Mesenchymal stem cell (in vitro differentiated cells and primary cell): ENCODE data around the gene TSPAN11.

ENCODE experiments used
- DNase-seq: peaks from one replicate; pipeline ENCODE4 v3.0.0-alpha.2; 2013
- H2AFZ ChIP-seq: one replicate; pipeline ENCODE4 v1.6.1; 2013; ENCODE audit warnings: low read depth, mild to moderate bottlenecking, control low read depth, inconsistent platforms, low read length, moderate library complexity
- H2AK5ac ChIP-seq: 2 replicates; pipeline ENCODE4 v1.6.1; 2013; ENCODE audit warnings: low read length, moderate library complexity, mild to moderate bottlenecking, inconsistent platforms; ENCODE audit not compliant: severe bottlenecking
- H2BK120ac ChIP-seq: one replicate; pipeline ENCODE4 v1.6.1; 2013; ENCODE audit warnings: low read depth, mild to moderate bottlenecking, inconsistent platforms, low read length, moderate library complexity
- H2BK12ac ChIP-seq, 2 experiments: one replicate each; pipeline ENCODE4 v1.6.1; 2013; ENCODE audit warnings: inconsistent platforms in 2 of 2, low read length in 2 of 2, mild to moderate bottlenecking in 2 of 2, moderate library complexity in 2 of 2, control low read depth in 1 of 2
- H2BK15ac ChIP-seq: one replicate; pipeline ENCODE4 v1.6.1; 2013; ENCODE audit warnings: mild to moderate bottlenecking, low read depth, inconsistent platforms; ENCODE audit not compliant: poor library complexity, severe bottlenecking
- H2BK5ac ChIP-seq: 2 replicates; pipeline ENCODE4 v1.6.1; 2013; ENCODE audit warnings: low read depth, mild to moderate bottlenecking, low read length, control low read depth, inconsistent platforms; ENCODE audit not compliant: poor library complexity, severe bottlenecking
- H3K14ac ChIP-seq, 2 experiments: one replicate each; pipeline ENCODE4 v1.6.1; 2013; ENCODE audit warnings: inconsistent platforms in 2 of 2, low read length in 2 of 2, control low read depth in 1 of 2, mild to moderate bottlenecking in 1 of 2, moderate library complexity in 1 of 2
- H3K18ac ChIP-seq, 2 experiments: one replicate each; pipeline ENCODE4 v1.6.1; 2013; ENCODE audit warnings: inconsistent platforms in 2 of 2, low read length in 2 of 2, control low read depth in 1 of 2, low read depth in 1 of 2, mild to moderate bottlenecking in 1 of 2
- H3K23ac ChIP-seq, 2 experiments: one replicate each; pipeline ENCODE4 v1.6.1; 2013; ENCODE audit warnings: inconsistent platforms in 2 of 2, low read length in 2 of 2, mild to moderate bottlenecking in 2 of 2, moderate library complexity in 2 of 2, control low read depth in 1 of 2
- H3K27ac ChIP-seq: 2 replicates; pipeline ENCODE4 v1.5.1; 2013; ENCODE audit warnings: mild to moderate bottlenecking, moderate library complexity, low read length, control low read depth, inconsistent platforms; ENCODE audit not compliant: poor library complexity, severe bottlenecking
- H3K27me3 ChIP-seq, 2 experiments: 2 replicates each; pipeline versions ENCODE4 v1.6.1 to v1.7.0; 2013; ENCODE audit warnings: low read length in 2 of 2, mild to moderate bottlenecking in 2 of 2, moderate library complexity in 2 of 2, control low read depth in 1 of 2, inconsistent platforms in 1 of 2; ENCODE audit not compliant: control insufficient read depth in 1 of 2, insufficient read depth in 1 of 2
- H3K36me3 ChIP-seq, 2 experiments: 2 replicates each; pipeline versions ENCODE4 v1.6.1 to v1.7.0; 2013; ENCODE audit warnings: low read length in 2 of 2, control low read depth in 1 of 2, inconsistent platforms in 1 of 2, low read depth in 1 of 2, mild to moderate bottlenecking in 1 of 2; ENCODE audit not compliant: insufficient read depth in 2 of 2, control insufficient read depth in 1 of 2
- H3K4ac ChIP-seq, 2 experiments: one replicate each; pipeline ENCODE4 v1.6.1; 2013; ENCODE audit warnings: inconsistent platforms in 2 of 2, low read length in 2 of 2, mild to moderate bottlenecking in 2 of 2, moderate library complexity in 2 of 2, control low read depth in 1 of 2, low read depth in 1 of 2
- H3K4me1 ChIP-seq: 2 replicates; pipeline ENCODE4 v1.6.1; 2013; ENCODE audit warnings: low read depth, low read length, control low read depth; ENCODE audit not compliant: control insufficient read depth, insufficient read depth
- H3K4me2 ChIP-seq: 2 replicates; pipeline ENCODE4 v1.6.1; 2013; ENCODE audit warnings: low read length, mild to moderate bottlenecking, inconsistent platforms; ENCODE audit not compliant: poor library complexity, severe bottlenecking
- H3K4me3 ChIP-seq, 2 experiments: 2 replicates each; pipeline versions ENCODE4 v1.5.1 to v1.7.0; 2013; ENCODE audit warnings: low read length in 2 of 2, mild to moderate bottlenecking in 2 of 2, control low read depth in 1 of 2, low read depth in 1 of 2; ENCODE audit not compliant: insufficient read depth in 1 of 2
- H3K79me1 ChIP-seq: replicated peaks from 2 replicates; pipeline ENCODE4 v1.6.1; 2013; ENCODE audit warnings: mild to moderate bottlenecking, control low read depth, low read length, inconsistent platforms; ENCODE audit not compliant: poor library complexity, severe bottlenecking
- H3K9ac ChIP-seq: 2 replicates; pipeline ENCODE4 v1.7.0; 2013; ENCODE audit warnings: mild to moderate bottlenecking, low read length, moderate library complexity
- H3K9me3 ChIP-seq: 2 replicates; pipeline ENCODE4 v1.7.0; 2013; ENCODE audit warnings: mild to moderate bottlenecking, low read length; ENCODE audit not compliant: control insufficient read depth
- H4K8ac ChIP-seq: one replicate; pipeline ENCODE4 v1.6.1; 2013; ENCODE audit warnings: inconsistent platforms, mild to moderate bottlenecking, low read length, moderate library complexity
- H4K91ac ChIP-seq: one replicate; pipeline ENCODE4 v1.6.1; 2013; ENCODE audit warnings: mild to moderate bottlenecking, low read length, inconsistent platforms
- WGBS: methylation state at CpG from one replicate; pipeline ENCODE4 v1.1.7; 2013; ENCODE audit warnings: mixed read lengths; 5-methylcytosine and 5-hydroxymethylcytosine counted together

The TSPAN11 gene

GRCh38 chr12:31017535-31017934 is 91.0 kb downstream of the TSPAN11 start:
- Histone ChIP-seq H2AFZ (no peak overlapping the region), H3K4me2 (no peak overlapping the region), H3K4ac (no peak overlapping the region), H4K8ac (no peak overlapping the region), H2BK12ac (no peak overlapping the region), H3K36me3 (no peaks in the 10 kb centered on the region), H2BK5ac (no peak overlapping the region), H3K4me1 (no peaks in the 10 kb centered on the region), H3K4me3 (no peak overlapping the region), H3K18ac (no peak overlapping the region), H2BK15ac (no peak overlapping the region), H3K9me3 (no peaks in the 10 kb centered on the region), H3K9ac (no peak overlapping the region), H2AK5ac (no peak overlapping the region), H3K14ac (peak overlapping the region in 1 of 2 experiments; percentile 73), H3K27me3 (peaks cover 0 to 17% of the 10 kb centered on the region in 2 experiments), H3K23ac (no peak overlapping the region), H3K79me1 (no peaks in the 10 kb centered on the region), H2BK120ac (no peak overlapping the region), H3K27ac (no peak overlapping the region), H4K91ac (no peak overlapping the region)
- 59% methylated on average over 2 of the region's 4 CpGs for WGBS
- DNase-seq = no peak

GRCh38 chr12:31018106-31018789 is 91.7 kb downstream of the TSPAN11 start:
- H2BK15ac ChIP-seq = no peak overlapping the region
- no peak for DNase-seq
- H4K91ac ChIP-seq = no peak overlapping the region
- H2AK5ac ChIP-seq = no peak overlapping the region
- peaks cover 0 to 21% of the 10 kb centered on the region in 2 experiments for H3K27me3 ChIP-seq
- H3K9ac ChIP-seq = no peak overlapping the region
- H2BK12ac ChIP-seq = no peak overlapping the region
- 100% methylated on average over 3 of the region's 3 CpGs for WGBS
- H3K79me1 ChIP-seq = no peaks in the 10 kb centered on the region
- H3K4me3 ChIP-seq = no peak overlapping the region
- H2BK120ac ChIP-seq = no peak overlapping the region
- no peaks in the 10 kb centered on the region for H3K36me3 ChIP-seq
- H2BK5ac ChIP-seq = no peak overlapping the region
- no peak overlapping the region for H3K14ac ChIP-seq
- no peak overlapping the region for H3K23ac ChIP-seq
- no peak overlapping the region for H3K4ac ChIP-seq
- H3K27ac ChIP-seq = no peak overlapping the region
- no peak overlapping the region for H4K8ac ChIP-seq
- no peak overlapping the region for H2AFZ ChIP-seq
- H3K9me3 ChIP-seq = no peaks in the 10 kb centered on the region
- H3K4me1 ChIP-seq = no peaks in the 10 kb centered on the region
- H3K4me2 ChIP-seq = no peak overlapping the region
- H3K18ac ChIP-seq = peak overlapping the region in 1 of 2 experiments; percentile 46

- H3K79me1 ChIP-seq = no peaks in the 10 kb centered on the region
- no peak overlapping the region for H2BK12ac ChIP-seq
- no peak overlapping the region for H3K18ac ChIP-seq
- H4K8ac ChIP-seq = no peak overlapping the region
- H3K14ac ChIP-seq = no peak overlapping the region
- H3K4me2 ChIP-seq = no peak overlapping the region
- DNase-seq = no peak
- H2BK5ac ChIP-seq = no peak overlapping the region
- H3K4ac ChIP-seq = no peak overlapping the region
- no peak overlapping the region for H3K27ac ChIP-seq
- no peak overlapping the region for H2BK15ac ChIP-seq
- H3K4me3 ChIP-seq = no peak overlapping the region
- H3K9me3 ChIP-seq = no peaks in the 10 kb centered on the region
- H2BK120ac ChIP-seq = no peak overlapping the region
- no peak overlapping the region for H3K9ac ChIP-seq
- 97% methylated on average over 6 of the region's 6 CpGs for WGBS
- H3K27me3 ChIP-seq = peaks cover 0 to 21% of the 10 kb centered on the region in 2 experiments
- no peaks in the 10 kb centered on the region for H3K36me3 ChIP-seq
- no peak overlapping the region for H2AK5ac ChIP-seq
- H2AFZ ChIP-seq = no peak overlapping the region
- H3K23ac ChIP-seq = no peak overlapping the region
- no peak overlapping the region for H4K91ac ChIP-seq
- H3K4me1 ChIP-seq = no peaks in the 10 kb centered on the region
Observed at GRCh38 chr12:31018790-31019505, 92.4 kb downstream of the TSPAN11 start.

GRCh38 chr12:31019561-31019960 is 93.0 kb downstream of the TSPAN11 start:
- Histone ChIP-seq H2AK5ac (no peak overlapping the region), H3K27me3 (peaks cover 0 to 21% of the 10 kb centered on the region in 2 experiments), H3K36me3 (no peaks in the 10 kb centered on the region), H2BK12ac (no peak overlapping the region), H3K9me3 (no peaks in the 10 kb centered on the region), H3K4me3 (no peak overlapping the region), H3K9ac (no peak overlapping the region), H3K23ac (no peak overlapping the region), H3K79me1 (no peaks in the 10 kb centered on the region), H3K14ac (no peak overlapping the region), H3K4me2 (no peak overlapping the region), H3K4ac (no peak overlapping the region), H2BK120ac (no peak overlapping the region), H2BK15ac (no peak overlapping the region), H3K18ac (no peak overlapping the region), H2AFZ (no peak overlapping the region), H2BK5ac (no peak overlapping the region), H4K91ac (no peak overlapping the region), H3K4me1 (no peaks in the 10 kb centered on the region), H4K8ac (no peak overlapping the region), H3K27ac (no peak overlapping the region)
- no peak for DNase-seq
- 91% methylated on average over 6 of the region's 6 CpGs for WGBS
